Trophoblast cell (in vitro differentiated cells and primary cell): ENCODE measurements around the gene MRGPRE.

Source experiments
- DNase-seq, 2 donors: peaks; one replicate each; pipeline ENCODE4 v3.0.0-alpha.2; 2016
- H2AFZ ChIP-seq: 2 replicates; pipeline ENCODE4 v1.6.1; 2013; ENCODE audit warnings: low read length, moderate library complexity, mild to moderate bottlenecking; ENCODE audit not compliant: insufficient read depth, poor library complexity
- H2AK5ac ChIP-seq: 2 replicates; pipeline ENCODE4 v1.6.1; 2013; ENCODE audit warnings: mild to moderate bottlenecking, low read length
- H2BK120ac ChIP-seq: 2 replicates; pipeline ENCODE4 v1.6.1; 2013; ENCODE audit warnings: low read length, mild to moderate bottlenecking, moderate library complexity; ENCODE audit not compliant: insufficient read depth, poor library complexity
- H2BK12ac ChIP-seq: 2 replicates; pipeline ENCODE4 v1.6.1; 2013; ENCODE audit warnings: mild to moderate bottlenecking, low read length, moderate library complexity
- H2BK5ac ChIP-seq: 2 replicates; pipeline ENCODE4 v1.6.1; 2013; ENCODE audit warnings: low read length, low read depth, moderate library complexity, mild to moderate bottlenecking; ENCODE audit not compliant: poor library complexity
- H3K14ac ChIP-seq: 2 replicates; pipeline ENCODE4 v1.6.1; 2013; ENCODE audit warnings: mild to moderate bottlenecking, low read length
- H3K18ac ChIP-seq: 2 replicates; pipeline ENCODE4 v1.6.1; 2013; ENCODE audit warnings: mild to moderate bottlenecking, low read length
- H3K23ac ChIP-seq: 2 replicates; pipeline ENCODE4 v1.6.1; 2013; ENCODE audit warnings: low read length
- H3K27ac ChIP-seq: 2 replicates; pipeline ENCODE4 v1.5.1; 2013; ENCODE audit warnings: low read depth, mild to moderate bottlenecking, inconsistent platforms, low read length, moderate library complexity
- H3K27me3 ChIP-seq: 2 replicates; pipeline ENCODE4 v1.6.1; 2013; ENCODE audit warnings: inconsistent platforms, mild to moderate bottlenecking, low read length, moderate library complexity; ENCODE audit not compliant: insufficient read depth
- H3K36me3 ChIP-seq, 2 experiments: 1 replicate in 1 of 2; 2 replicates in 1 of 2; pipeline ENCODE4 v1.6.1; 2013; ENCODE audit warnings: low read length in 2 of 2, mild to moderate bottlenecking in 2 of 2, moderate library complexity in 1 of 2; ENCODE audit not compliant: insufficient read depth in 2 of 2, control insufficient read depth in 1 of 2
- H3K4ac ChIP-seq: 2 replicates; pipeline ENCODE4 v1.6.1; 2013; ENCODE audit warnings: low read depth, mild to moderate bottlenecking, low read length, moderate library complexity
- H3K4me1 ChIP-seq, 2 experiments: 1 replicate in 1 of 2; 2 replicates in 1 of 2; pipeline ENCODE4 v1.6.1; 2013; ENCODE audit warnings: low read length in 2 of 2, mild to moderate bottlenecking in 2 of 2, moderate library complexity in 1 of 2; ENCODE audit not compliant: insufficient read depth in 2 of 2, control insufficient read depth in 1 of 2
- H3K4me2 ChIP-seq: 2 replicates; pipeline ENCODE4 v1.6.1; 2013; ENCODE audit warnings: inconsistent platforms, mild to moderate bottlenecking, low read length, moderate library complexity
- H3K4me3 ChIP-seq: 2 replicates; pipeline ENCODE4 v1.5.1; 2013; ENCODE audit warnings: mild to moderate bottlenecking, low read depth, low read length, inconsistent platforms
- H3K79me1 ChIP-seq: one replicate; pipeline ENCODE4 v1.6.1; 2013; ENCODE audit warnings: low read length
- H3K79me2 ChIP-seq: 2 replicates; pipeline ENCODE4 v1.6.1; 2013; ENCODE audit warnings: low read length, mild to moderate bottlenecking; ENCODE audit not compliant: control insufficient read depth, insufficient read depth, poor library complexity
- H3K9ac ChIP-seq: 2 replicates; pipeline ENCODE4 v1.6.1; 2013; ENCODE audit warnings: mild to moderate bottlenecking, low read length
- H3K9me3 ChIP-seq: 2 replicates; pipeline ENCODE4 v1.6.1; 2013; ENCODE audit warnings: low read depth, mild to moderate bottlenecking, control low read depth, inconsistent platforms, low read length; ENCODE audit not compliant: insufficient read depth
- H4K12ac ChIP-seq: 2 replicates; pipeline ENCODE4 v1.6.1; 2013; ENCODE audit warnings: low read depth, mild to moderate bottlenecking, low read length, moderate library complexity
- H4K8ac ChIP-seq: 2 replicates; pipeline ENCODE4 v1.6.1; 2013; ENCODE audit warnings: low read depth, mild to moderate bottlenecking, low read length, moderate library complexity
- H4K91ac ChIP-seq: one replicate; pipeline ENCODE4 v1.6.1; 2013; ENCODE audit warnings: low read depth, mild to moderate bottlenecking, low read length, moderate library complexity
- WGBS: extraction: QIAGEN DNeasy Blood & Tissue Kit; methylation state at CpG from one replicate; pipeline ENCODE4 v1.1.7; 2013; ENCODE audit warnings: missing lambda C conversion rate; ENCODE audit not compliant: insufficient read length, insufficient coverage; ENCODE audit errors: extremely low coverage; 5-methylcytosine and 5-hydroxymethylcytosine counted together

MRGPRE gene

GRCh38 chr11:3181725-3182461, 50.3 kb downstream of the MRGPRE start:
- Histone ChIP-seq H3K9me3 (no peaks in the 10 kb centered on the region), H3K27me3 (no peaks in the 10 kb centered on the region), H2BK12ac (peak overlapping the region; percentile 5), H3K9ac (no peak overlapping the region), H2AFZ (no peak overlapping the region), H2AK5ac (no peak overlapping the region), H3K14ac (no peak overlapping the region), H3K4me2 (no peak overlapping the region), H3K18ac (no peak overlapping the region), H3K79me1 (peaks cover 2% of the 10 kb centered on the region), H4K8ac (no peak overlapping the region), H3K4ac (no peak overlapping the region), H2BK120ac (no peak overlapping the region), H3K4me3 (no peak overlapping the region), H3K27ac (no peak overlapping the region), H3K79me2 (no peaks in the 10 kb centered on the region), H3K36me3 (no peaks in the 10 kb centered on the region), H4K91ac (no peak overlapping the region), H4K12ac (no peak overlapping the region), H3K4me1 (peaks cover 0 to 6% of the 10 kb centered on the region in 2 experiments), H3K23ac (no peak overlapping the region), H2BK5ac (no peak overlapping the region)
- DNase-seq = no peak
- WGBS = no CpG with 5 or more reads among the region's 12 CpGs

- H3K23ac ChIP-seq = no peak overlapping the region
- H3K18ac ChIP-seq = no peak overlapping the region
- no peak overlapping the region for H2BK12ac ChIP-seq
- WGBS = no CpG with 5 or more reads among the region's 5 CpGs
- no peak overlapping the region for H4K8ac ChIP-seq
- H3K27me3 ChIP-seq = no peaks in the 10 kb centered on the region
- no peak overlapping the region for H4K91ac ChIP-seq
- H3K14ac ChIP-seq = no peak overlapping the region
- H2AFZ ChIP-seq = no peak overlapping the region
- peaks cover 2% of the 10 kb centered on the region for H3K9me3 ChIP-seq
- H2BK120ac ChIP-seq = no peak overlapping the region
- H3K9ac ChIP-seq = no peak overlapping the region
- DNase-seq = no peak
- no peak overlapping the region for H3K27ac ChIP-seq
- H2AK5ac ChIP-seq = no peak overlapping the region
- no peak overlapping the region for H4K12ac ChIP-seq
- H3K4me2 ChIP-seq = no peak overlapping the region
- peaks cover 2% of the 10 kb centered on the region for H3K79me1 ChIP-seq
- H2BK5ac ChIP-seq = no peak overlapping the region
- H3K79me2 ChIP-seq = no peaks in the 10 kb centered on the region
- no peak overlapping the region for H3K4ac ChIP-seq
- H3K36me3 ChIP-seq = no peaks in the 10 kb centered on the region
- H3K4me3 ChIP-seq = no peak overlapping the region
- peaks cover 0 to 6% of the 10 kb centered on the region in 2 experiments for H3K4me1 ChIP-seq
Measured at GRCh38 chr11:3180869-3181268, 51.3 kb downstream of the MRGPRE start.

- no CpG with 5 or more reads among the region's 2 CpGs for WGBS
- H2BK5ac ChIP-seq = no peak overlapping the region
- H3K9me3 ChIP-seq = peaks cover 4% of the 10 kb centered on the region
- H3K36me3 ChIP-seq = no peaks in the 10 kb centered on the region
- H3K4me3 ChIP-seq = no peak overlapping the region
- H3K9ac ChIP-seq = no peak overlapping the region
- H3K79me1 ChIP-seq = peaks cover 2% of the 10 kb centered on the region
- no peak overlapping the region for H3K14ac ChIP-seq
- no peak overlapping the region for H2BK12ac ChIP-seq
- H4K91ac ChIP-seq = no peak overlapping the region
- H2AK5ac ChIP-seq = no peak overlapping the region
- no peak overlapping the region for H3K4ac ChIP-seq
- no peak overlapping the region for H3K18ac ChIP-seq
- peak overlapping the region; percentile 85 for H3K27ac ChIP-seq
- no peak for DNase-seq
- peaks cover 0 to 6% of the 10 kb centered on the region in 2 experiments for H3K4me1 ChIP-seq
- H4K12ac ChIP-seq = no peak overlapping the region
- no peaks in the 10 kb centered on the region for H3K79me2 ChIP-seq
- H2BK120ac ChIP-seq = no peak overlapping the region
- H4K8ac ChIP-seq = no peak overlapping the region
- H2AFZ ChIP-seq = no peak overlapping the region
- H3K4me2 ChIP-seq = no peak overlapping the region
- H3K27me3 ChIP-seq = no peaks in the 10 kb centered on the region
- H3K23ac ChIP-seq = no peak overlapping the region
Measured at GRCh38 chr11:3178349-3178748, 53.9 kb downstream of the MRGPRE start.

GRCh38 chr11:3177931-3178330, 54.3 kb downstream of the MRGPRE start:
- Histone ChIP-seq H3K79me1 (peaks cover 2% of the 10 kb centered on the region), H3K4ac (no peak overlapping the region), H2AK5ac (peak overlapping the region; percentile 49), H3K79me2 (no peaks in the 10 kb centered on the region), H3K4me3 (no peak overlapping the region), H2BK12ac (peak overlapping the region; percentile 80), H2BK5ac (peak overlapping the region; percentile 73), H4K12ac (no peak overlapping the region), H3K23ac (no peak overlapping the region), H2BK120ac (peak overlapping the region; percentile 70), H3K18ac (no peak overlapping the region), H3K27ac (peak overlapping the region; percentile 73), H4K91ac (peak overlapping the region; percentile 72), H3K9ac (no peak overlapping the region), H3K9me3 (peaks cover 4% of the 10 kb centered on the region), H4K8ac (no peak overlapping the region), H3K27me3 (no peaks in the 10 kb centered on the region), H3K4me2 (no peak overlapping the region), H3K4me1 (peaks cover 0 to 6% of the 10 kb centered on the region in 2 experiments), H3K36me3 (no peaks in the 10 kb centered on the region), H3K14ac (peak overlapping the region; percentile 33), H2AFZ (no peak overlapping the region)
- DNase-seq = no peak
- WGBS = no CpG with 5 or more reads among the region's 2 CpGs
